ENCODE results near the gene ENTPD1. TPM values are rescaled to one million over a fixed set of nuclear protein-coding genes. Genes with fewer than 3 reads are reported as not detected.

ENTPD1 gene
- total and polyA plus RNA-seq, 9 of the 15 experiments (the other 6 are each of a cell fraction or from before 2014, with no cell fraction given) = 0.07 to 1.5 (median 0.37) TPM

DNA sequence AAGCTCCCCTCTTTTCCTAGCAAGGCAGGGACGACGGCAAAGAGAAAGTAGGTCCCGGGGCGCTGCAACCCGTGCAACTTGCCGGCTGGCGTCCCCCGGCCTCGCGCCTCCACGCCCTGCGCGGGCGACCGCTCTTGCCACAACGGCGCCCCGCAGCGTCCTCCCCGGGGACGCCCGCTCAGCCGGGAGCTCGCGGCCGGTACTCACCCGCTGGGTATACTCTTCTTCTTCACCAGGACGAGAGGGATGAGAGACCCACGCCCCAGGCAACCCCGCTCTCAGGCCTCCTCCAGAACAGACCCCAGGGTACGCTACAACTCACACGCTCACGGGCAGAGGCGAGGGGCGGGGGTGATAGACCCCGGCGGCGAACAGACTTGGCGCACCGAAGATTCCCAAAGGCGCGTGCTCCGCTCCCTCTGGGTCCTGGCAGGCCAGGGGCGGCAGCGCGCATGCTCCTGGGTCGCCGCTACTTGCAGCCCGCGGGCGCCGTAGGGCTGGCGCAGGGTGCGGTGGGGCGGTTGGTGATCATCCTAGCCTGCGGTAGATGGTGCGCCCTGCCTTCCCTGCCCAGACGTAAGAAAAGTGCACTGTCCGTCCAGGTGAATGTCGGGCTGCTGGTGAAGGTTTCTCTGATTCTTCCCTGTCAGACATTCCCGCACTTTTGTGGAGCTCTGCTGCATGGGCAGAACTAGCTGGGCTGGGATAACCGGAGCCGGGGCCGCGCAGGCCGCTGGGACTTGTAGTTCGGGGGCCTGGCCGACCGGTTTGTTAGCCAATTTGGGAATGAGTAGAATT, 151.7 kb downstream of the ENTPD1 start, which contains the start of gene CC2D2B (continued):
- TF ChIP-seq, protein P1, sequence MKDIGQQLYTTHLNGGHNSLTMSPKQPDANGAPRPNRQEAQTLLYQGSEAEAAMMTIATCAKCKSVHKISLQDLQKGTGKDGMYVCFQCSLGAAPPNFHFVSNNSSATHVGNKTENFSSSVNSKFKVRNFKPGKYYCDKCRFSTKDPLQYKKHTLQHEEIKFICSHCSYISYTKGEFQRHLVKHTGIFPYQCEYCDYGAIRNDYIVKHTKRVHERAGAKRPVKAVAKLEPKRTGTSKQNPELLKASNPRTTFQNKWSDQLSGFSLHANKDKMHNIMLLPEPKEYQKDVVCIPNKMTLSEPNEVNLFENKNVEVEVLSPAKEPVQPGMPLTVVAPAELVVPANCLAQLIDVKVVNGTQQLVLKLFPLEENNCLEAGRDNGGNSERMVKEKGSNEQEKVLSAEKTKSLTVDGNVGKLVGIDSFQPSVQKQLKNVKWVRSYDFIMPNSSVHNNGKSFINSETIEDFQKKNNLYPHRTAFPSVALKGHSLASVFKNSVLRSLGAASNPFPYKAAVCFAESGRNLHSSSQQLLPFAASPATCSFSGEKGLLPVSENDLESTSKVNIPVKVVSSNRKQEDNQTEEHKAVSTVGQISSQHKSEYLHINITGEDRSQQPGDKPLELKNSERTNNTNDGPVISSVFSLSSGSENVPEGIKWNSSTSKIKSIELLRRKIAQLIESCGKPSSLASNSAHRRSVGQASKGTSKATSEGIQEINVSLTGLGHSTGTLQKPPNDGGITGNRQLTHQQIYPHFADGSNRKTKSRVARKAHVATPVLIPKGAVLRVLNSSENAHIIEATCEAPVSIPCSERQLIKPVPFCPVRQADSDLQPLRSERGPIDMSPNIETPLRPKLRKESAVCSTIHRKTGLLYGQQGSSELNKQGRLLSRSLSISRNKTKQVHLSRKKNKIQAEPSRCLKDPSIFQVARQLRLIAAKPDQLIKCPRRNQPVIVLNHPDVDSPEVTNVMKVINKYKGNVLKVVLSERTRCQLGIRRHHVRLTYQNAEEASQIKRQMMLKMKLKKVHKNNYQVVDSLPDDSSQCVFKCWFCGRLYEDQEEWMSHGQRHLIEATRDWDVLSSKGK (CRISPR knock-in tag; IDR thresholded peaks at IDR 0.05) = no peak
- TF ChIP-seq ZBTB34 (CRISPR knock-in tag; IDR thresholded peaks at IDR 0.05) (no peak), COPS2 (conservative IDR thresholded peaks at IDR 0.05) (no peak), RBM22 (IDR thresholded peaks at IDR 0.05; ENCODE audit: low read depth, low read length, poor library complexity, severe bottlenecking) (no peak), PPARD (CRISPR knock-in tag; IDR thresholded peaks at IDR 0.05) (no peak), HOMEZ (CRISPR knock-in tag; IDR thresholded peaks at IDR 0.05) (no peak), NONO (IDR thresholded peaks at IDR 0.05; ENCODE audit: low read depth in 2 of 2, low read length in 1 of 2) (no peak), NFIX (CRISPR knock-in tag; IDR thresholded peaks at IDR 0.05; ENCODE audit: low read depth) (no peak), KHSRP (IDR thresholded peaks at IDR 0.05) (no peak), SMAD1 (IDR thresholded peaks at IDR 0.05; ENCODE audit: low read depth, low read length, partially characterized antibody) (no peak), PHF21A (IDR thresholded peaks at IDR 0.05; ENCODE audit: borderline replicate concordance, low read depth) (no peak), HIVEP1 (CRISPR knock-in tag; IDR thresholded peaks at IDR 0.05) (no peak), KAT8 (IDR thresholded peaks at IDR 0.05; ENCODE audit: low read depth) (no peak), FUS (optimal IDR thresholded peaks at IDR 0.05; ENCODE audit: low read depth, low read length) (no peak), KLF1 (tag; IDR thresholded peaks at IDR 0.05) (no peak), ZNF589 (CRISPR knock-in tag; IDR thresholded peaks at IDR 0.05; ENCODE audit: low read depth) (no peak), HDAC2 (IDR thresholded peaks at IDR 0.05) (no peak), TAF1 (IDR thresholded peaks at IDR 0.05; ENCODE audit: control insufficient read depth, extremely low read depth, insufficient read depth, low read length, severe bottlenecking) (peak; percentile 20), POU5F1 (IDR thresholded peaks at IDR 0.05; ENCODE audit: borderline replicate concordance, low read depth, low read length, partially characterized antibody) (no peak)

Measured in K562 (cell line).